ENCODE results near the gene SNRNP35.
"Not testable (repeated sequence)": the region's sequence is repeated elsewhere in the genome, so short reads cannot be mapped to it uniquely, and the experiment has no call there.

SNRNP35 gene

GRCh38 chr12:123490089-123490488, 32.1 kb downstream of the SNRNP35 start:
- DNase-seq = no peak

- no peak for DNase-seq
These were observed 33.1 kb downstream of the SNRNP35 start for GRCh38 chr12:123491056-123491455.

- DNase-seq = no peak
These were observed 33.5 kb downstream of the SNRNP35 start for GRCh38 chr12:123491481-123491880.

GRCh38 chr12:123492339-123493039, 34.5 kb downstream of the SNRNP35 start:
- not testable (repeated sequence) for DNase-seq

- DNase-seq = no peak
These were observed 36.3 kb downstream of the SNRNP35 start for GRCh38 chr12:123494124-123494851.

GRCh38 chr12:123497065-123497464, 39.1 kb downstream of the SNRNP35 start:
- no peak for DNase-seq

GRCh38 chr12:123498126-123498825, 40.3 kb downstream of the SNRNP35 start:
- no peak for DNase-seq

- no peak for DNase-seq
These were observed 41.4 kb downstream of the SNRNP35 start for GRCh38 chr12:123499332-123499731.

- no peak for DNase-seq
These were observed 44.3 kb downstream of the SNRNP35 start for GRCh38 chr12:123502163-123502704.

GRCh38 chr12:123506059-123506842, 48.3 kb downstream of the SNRNP35 start:
- no peak for DNase-seq

- DNase-seq = no peak
These were observed 48.9 kb downstream of the SNRNP35 start for GRCh38 chr12:123506843-123507236.

- DNase-seq = no peak
These were observed 55.1 kb downstream of the SNRNP35 start for GRCh38 chr12:123512838-123513665.

GRCh38 chr12:123513805-123514204, 55.9 kb downstream of the SNRNP35 start:
- no peak for DNase-seq

GRCh38 chr12:123514582-123515221, 56.8 kb downstream of the SNRNP35 start:
- not testable (repeated sequence) for DNase-seq

GRCh38 chr12:123516216-123516780, 58.4 kb downstream of the SNRNP35 start:
- no peak for DNase-seq
